Fibroblast of skin of left quadriceps (primary cell): ENCODE data around the gene IRF3.

Source experiments
- DNase-seq, 2 experiments: peaks; one replicate each; pipeline ENCODE4 v3.0.0-alpha.2; 2013; ENCODE audit warnings: low read depth in 2 of 2

The IRF3 gene

DNA sequence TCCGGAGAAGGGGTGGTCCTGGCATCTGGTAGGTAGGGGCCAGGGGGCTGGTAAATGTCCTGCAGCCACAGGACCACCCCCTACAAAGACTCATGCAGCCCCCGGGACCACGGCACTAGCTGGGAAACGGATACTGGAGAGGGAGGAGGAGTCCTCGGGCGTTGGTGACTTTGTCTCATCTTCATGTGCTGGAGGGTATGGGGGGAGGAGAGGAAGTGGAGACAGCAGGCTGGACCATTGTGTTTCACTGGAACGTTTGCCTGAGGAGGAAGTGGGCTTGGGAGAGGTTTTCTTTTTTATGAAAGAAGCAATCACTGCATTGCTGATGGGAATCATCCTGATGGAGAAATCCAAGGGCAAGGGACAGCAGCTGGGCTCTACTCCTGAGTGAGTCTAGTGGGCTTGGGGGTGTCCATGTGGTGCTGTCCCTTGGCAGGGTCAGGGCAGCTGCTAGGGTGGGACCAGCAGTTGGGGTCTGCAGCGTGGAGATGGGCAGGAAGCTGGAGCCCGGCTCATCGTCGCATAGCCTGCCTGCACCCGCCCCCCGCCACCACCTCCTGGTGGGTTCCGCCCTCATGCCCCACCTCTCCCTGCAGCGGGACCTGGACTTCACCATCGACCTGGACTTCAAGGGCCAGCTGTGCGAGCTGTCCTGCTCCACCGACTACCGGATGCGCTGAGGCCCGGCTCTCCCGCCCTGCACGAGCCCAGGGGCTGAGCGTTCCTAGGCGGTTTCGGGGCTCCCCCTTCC lies 22.1 kb upstream of the IRF3 start:
- no peak for DNase-seq

DNA sequence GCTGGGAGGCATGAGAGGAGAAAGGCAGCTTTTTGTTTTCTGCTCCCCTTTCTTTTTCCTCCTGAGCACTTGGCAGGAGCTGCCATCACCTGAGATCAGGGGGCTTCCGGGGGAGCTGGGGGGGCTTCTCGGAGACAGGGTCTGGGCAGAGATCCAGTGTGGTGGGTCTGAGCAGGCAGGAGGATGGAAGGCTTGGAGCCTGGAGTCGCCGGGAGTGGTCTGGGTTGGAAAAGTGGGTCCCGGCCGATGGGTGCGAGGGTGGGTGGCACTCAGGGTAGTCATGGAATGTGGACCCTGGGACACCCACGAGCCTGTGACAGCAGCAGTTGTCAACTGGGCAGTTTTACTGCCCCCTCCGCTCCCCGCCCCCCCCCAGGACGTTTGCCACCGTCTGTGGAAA lies 21.5 kb upstream of the IRF3 start:
- DNase-seq = no peak

DNA sequence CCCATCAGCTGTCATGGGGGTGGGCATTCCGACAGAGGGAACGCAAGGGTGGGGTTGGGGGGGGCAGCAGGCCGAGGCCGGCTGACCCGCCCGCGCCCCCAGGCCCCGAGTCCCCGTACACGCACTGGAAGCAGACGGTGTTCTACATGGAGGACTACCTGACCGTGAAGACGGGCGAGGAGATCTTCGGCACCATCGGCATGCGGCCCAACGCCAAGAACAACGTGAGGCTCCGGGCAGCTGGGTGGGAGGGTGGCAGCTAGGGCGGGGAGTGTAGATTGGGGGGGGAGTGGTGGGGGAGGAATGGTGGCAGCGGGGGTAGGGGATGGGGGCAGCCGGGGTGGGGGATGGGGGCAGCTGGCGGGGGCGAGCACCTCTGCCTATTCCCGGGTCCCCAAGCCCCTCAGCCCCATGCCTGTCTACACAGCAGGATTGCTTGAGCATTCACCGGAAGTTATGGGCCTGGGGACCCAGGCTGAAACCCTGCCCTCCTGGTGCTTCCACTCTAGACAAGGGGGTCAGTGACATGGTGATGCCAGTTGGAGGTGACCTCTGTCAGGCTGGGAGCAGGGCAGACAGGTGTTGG lies 20.9 kb upstream of the IRF3 start:
- DNase-seq = no peak

DNA sequence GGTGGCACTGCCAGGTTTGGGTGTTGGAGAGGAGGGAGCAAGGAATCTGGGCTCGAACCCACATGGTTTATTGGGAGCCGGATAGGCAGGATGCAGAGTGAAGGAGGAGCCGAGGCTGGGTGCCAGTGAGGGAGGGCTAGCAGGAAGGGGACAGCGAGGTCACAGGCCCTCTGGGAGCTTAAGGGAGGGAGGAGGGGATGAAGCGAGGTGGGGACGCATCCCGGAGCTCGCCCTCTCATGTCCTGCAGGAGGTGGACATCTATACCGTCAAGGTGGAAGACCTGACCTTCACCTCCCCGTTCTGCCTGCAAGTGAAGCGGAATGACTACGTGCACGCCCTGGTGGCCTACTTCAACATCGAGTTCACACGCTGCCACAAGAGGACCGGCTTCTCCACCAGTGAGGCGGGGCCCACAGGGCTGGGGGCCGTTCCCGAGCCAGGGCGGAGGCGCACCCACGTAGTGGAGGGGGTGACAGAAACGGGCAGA lies 20.2 kb upstream of the IRF3 start:
- no peak for DNase-seq

DNA sequence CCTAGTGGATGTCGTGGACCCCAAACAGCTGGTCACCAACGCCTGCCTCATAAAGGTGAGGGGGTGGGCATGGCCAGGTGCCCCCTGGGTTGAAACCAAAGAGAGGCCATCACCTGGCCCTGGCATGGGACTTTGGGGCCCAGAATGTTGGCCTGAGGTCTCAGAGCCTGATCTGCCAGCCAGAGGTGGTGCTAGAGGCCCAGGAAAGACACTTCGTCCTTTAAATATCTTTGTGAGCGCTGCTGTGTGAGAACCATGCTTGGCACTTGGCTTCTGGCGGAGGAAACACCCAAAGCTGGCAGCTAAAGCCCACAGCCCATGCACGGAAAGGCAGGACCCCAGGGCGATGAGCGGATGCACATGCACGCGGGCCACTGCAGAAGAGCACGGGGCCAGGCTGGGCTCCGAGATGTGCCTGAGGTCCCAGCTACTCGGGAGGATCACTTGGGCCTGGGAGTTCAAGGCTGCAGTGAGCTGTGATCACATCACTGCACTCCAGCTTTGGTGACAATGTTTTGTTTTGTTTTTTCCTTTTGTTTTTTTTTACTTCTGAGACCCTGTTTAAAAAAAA lies 19.4 kb upstream of the IRF3 start:
- DNase-seq = no peak

DNA sequence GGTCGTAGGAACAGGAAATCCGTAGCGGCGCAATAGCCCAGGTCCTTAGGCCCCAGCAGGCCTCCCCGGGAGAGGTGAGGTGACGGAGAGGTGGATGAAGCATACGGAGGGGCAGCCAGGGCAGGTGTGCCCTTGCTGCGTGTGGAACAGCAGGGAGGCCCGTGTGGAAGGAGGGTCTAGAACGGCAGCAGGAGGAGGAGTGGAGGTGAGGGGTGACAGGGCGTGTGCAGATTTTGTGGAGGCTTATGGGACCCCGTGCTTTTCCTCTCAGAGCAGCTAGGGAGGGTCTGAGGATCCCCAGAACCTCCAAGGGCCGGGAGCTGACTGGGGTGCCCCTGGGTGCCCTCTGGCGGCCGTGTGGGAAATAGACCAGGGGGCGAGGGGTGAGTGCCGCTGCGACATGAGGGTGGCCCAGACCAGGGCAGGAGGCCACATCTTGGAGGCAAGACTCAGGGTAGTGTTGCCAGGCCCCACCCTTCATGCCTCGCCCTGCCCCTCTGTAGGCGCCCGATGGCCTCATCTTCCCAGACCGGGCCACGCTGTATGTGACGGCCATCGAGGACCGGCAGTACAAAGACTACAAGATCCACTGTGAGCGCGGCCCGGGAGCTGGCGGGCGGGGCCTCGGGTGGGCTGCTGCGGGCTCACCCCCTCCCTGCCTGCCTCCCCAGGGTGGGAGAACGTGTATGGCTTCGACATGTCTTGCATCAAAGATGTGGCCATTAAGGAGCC lies 18.8 kb upstream of the IRF3 start:
- DNase-seq = no peak

DNA sequence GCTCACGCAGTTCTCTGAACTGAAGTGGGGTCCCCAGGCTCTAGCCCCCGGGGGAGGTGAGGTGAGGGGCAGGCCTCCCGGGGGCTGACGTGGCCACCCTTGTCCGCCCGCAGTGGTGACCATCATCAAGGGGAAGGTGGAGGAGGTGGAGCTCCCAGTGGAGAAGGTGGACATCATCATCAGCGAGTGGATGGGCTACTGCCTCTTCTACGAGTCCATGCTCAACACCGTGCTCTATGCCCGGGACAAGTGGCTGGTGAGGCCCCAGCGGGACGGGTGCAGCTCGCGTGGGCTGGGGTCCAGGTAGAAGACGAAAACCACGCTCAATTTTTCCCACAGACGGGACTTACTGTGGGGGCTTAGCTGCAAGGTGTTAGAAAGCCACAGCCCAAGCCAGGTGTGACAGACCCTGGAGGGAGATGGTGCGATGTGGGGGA lies 18.2 kb upstream of the IRF3 start:
- no peak for DNase-seq

DNA sequence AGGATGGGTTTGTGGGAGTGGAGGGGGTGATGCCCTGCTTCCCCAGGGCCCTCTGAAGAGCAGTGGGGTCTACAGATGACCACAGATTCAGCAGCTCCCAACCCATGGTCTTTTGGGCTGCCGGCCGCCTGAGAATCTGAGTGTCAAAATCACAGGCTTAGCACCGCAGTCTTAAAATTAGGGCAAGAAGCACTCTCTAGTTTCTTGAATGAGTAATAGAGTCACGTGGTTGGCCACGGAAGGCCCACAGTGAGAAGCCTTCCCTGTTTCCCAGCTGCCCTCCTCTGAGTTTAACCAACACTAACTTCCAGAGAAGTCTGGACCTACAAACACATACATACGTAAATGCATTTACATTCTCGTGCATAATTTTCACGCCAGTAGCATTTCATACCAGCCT lies 16.6 kb upstream of the IRF3 start:
- DNase-seq = no peak

DNA sequence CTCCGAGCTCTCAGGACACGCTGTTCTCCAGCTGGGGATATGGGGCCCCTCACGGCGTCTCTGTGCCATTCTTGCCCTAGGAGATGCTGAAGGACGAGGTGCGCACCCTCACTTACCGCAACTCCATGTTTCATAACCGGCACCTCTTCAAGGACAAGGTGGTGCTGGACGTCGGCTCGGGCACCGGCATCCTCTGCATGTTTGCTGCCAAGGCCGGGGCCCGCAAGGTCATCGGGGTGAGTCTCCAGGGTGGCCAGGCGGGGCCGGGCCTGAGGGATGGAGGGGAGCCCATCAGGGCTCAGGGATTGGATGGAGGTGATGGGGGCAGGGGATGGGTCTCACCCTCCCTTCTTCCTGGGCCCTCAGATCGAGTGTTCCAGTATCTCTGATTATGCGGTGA lies 16.2 kb upstream of the IRF3 start:
- no peak for DNase-seq

DNA sequence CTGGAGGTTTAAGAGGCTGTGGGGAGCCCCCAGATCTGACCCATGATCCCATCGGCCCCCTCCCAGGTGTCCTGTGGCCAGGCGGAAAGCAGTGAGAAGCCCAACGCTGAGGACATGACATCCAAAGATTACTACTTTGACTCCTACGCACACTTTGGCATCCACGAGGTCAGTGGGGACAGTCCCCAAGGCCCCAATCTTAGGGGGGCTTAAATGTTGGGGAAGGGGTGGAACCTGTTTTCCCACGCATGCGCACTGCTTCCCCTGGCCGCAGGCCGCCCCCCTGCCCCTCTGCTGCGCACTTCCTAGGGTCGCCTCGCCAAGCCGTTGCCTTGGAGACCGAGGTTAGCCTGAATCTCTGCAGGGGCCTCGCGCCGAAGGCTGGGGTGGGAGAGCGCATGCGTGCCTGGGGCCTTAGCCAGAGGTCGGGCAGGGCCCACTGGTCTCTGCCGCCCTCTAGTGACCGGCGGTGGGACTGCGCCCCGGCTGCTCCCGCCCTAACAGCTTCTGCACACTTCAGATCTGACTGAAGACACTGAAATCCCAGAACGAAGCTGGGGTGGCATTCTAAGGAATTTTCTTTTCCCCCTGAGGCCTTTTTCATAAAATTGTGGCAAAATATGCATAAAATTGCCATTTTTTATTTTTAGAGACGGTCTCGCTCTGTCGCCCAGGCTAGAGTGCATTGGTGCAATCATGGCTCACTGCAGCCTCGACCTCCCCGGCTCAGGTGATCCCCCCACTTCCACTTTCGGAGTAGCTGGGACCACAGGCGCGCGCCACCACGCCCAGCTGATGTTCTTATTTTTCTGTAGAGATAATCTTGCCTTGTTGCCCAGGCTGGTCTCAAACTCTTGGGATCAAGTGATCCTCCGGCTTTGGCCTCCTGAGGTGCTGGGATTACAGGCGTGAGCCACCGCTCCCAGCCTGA lies 15.0 kb upstream of the IRF3 start:
- DNase-seq = peak in 1 of 2 experiments; percentile 61

DNA sequence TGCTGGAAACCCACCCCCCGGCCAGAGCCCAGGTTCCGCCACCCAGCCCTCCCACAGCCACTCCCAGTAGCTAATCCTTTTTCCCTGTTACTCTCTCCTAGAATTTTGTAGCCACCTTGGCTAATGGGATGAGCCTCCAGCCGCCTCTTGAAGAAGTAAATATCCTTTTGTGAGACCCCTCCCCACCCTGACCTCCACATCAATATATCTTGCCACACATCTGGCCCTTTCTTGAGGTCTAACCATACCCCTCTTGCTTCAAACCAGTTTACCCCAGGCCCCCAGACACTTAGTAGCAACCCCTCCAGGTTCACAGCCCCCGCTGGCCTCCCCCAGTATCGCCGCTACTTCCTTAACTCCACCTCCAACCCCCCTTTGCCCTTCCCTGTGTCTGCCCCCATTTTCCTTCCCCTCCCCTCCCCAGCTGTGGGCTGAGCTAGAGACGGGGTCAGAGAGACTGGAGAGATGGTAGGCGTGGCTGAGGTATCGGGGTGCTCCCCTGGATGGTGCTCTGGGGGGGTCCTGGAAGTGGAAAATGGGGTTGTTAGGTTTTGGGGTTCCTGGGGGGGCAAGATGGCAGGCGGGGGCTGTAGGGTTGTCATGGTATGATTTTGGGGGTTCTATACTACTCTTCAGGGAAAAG lies 14.2 kb upstream of the IRF3 start:
- no peak for DNase-seq

DNA sequence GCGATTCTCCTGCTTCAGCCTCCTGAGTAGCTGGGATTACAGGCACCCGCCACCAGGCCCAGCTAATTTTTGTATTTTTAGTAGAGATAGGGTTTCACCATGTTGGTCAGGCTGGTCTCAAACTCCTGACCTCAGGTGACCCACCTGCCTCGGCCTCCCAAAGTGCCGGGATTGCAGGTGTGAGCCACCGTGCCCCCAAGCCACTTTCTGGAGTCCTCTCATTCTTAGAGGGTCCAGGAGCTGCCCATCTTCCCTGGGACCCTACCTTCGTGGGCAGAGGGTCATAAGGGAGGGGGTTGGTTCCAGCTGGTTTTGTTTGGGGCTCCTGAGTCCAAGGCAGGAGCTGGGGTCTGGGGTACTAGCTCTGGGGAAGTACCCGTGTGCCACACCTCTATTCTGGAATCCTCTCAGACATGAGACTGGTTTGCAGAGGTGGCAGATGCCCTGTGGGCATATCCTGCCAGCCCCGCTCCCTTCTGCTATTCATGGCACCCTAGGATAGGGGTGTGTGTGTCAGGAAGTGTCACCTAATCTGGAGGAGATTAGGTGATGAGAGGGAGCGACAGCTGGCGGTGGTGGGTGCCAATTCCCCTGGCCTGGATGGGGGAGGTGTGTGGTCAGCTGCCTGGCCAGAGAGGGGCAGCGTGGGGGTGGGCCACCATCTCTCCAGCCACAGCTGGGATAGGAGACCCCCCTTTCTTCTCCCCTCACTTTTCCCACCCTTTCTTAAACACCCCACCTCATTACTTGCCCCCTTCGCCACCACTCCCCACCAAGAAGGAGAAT lies 13.5 kb upstream of the IRF3 start:
- DNase-seq = no peak

DNA sequence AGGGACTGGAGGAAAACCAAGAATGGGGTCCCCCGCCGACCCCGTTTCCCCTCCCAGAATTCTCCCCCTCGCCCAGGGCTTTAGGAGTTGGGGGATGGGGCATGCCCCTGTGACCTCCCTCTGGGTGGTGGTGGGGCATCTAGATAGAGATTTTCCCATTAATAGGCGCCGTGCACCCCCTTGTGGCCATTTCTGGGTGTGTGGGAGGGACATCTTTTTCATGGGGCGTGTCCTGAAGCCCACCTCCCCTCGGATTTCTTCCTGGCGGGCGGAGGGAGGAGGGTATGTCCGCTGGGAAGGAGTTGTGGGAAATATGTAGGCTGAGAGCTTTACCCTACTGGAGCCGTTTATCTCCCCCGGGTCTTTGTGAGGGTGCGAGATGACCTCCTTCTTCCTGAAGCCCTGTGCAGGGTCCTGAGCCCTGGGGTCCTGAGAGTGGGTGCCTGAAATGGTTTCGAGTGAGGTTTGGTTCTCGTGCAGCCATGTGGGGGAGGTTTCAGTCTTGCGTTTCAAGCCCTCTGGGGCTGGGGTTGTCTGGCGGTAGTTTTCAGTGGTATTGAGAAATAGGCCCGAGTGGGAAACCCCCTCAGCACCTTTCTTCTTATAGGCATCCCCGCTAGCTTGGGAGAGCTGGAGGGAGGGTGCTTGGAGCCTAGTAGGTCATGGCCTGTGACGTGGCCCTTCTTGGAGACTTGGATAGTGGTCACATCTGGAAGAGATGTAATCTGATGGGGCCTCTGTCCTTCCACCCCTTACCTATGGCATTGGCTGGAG lies 12.4 kb upstream of the IRF3 start:
- no peak for DNase-seq

DNA sequence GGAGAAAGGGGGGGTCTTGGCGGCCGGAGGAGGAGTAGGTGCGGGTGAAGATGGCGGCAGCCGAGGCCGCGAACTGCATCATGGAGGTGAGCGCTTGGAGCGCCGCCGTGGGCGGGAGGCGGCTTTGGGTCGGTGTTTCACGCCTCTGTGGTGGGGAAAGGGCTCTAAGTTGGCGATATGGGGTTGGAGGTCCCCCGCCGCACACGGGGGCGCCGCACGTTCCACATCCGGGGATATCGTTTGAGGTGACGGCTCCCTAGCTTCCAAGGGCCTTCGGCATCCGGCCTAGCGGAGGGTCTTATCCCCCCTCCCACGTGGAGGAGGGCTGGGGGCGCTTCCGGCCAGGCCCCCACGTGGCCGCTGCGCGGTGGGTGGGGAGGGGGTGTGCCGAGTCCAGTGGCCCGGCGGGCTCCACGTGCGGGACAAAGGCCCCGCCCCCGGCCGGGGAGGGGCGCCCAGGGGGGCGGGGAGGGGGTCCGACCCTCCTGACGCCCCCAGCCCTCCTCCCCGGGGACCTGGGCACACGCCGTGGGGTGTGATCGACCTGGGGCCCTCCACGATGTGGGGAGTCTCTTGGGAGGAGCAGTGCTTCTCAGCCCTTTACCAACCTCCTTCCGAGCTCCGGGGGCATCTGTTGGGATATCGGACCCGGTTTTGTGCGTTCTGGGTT lies 11.7 kb upstream of the IRF3 start, which contains the start of gene PRMT1:
PRMT1 (plus strand) TSS at position 41 of the 670 bp plus-strand sequence; CDS start at position 51, 10 bp downstream.
- no peak for DNase-seq

DNA sequence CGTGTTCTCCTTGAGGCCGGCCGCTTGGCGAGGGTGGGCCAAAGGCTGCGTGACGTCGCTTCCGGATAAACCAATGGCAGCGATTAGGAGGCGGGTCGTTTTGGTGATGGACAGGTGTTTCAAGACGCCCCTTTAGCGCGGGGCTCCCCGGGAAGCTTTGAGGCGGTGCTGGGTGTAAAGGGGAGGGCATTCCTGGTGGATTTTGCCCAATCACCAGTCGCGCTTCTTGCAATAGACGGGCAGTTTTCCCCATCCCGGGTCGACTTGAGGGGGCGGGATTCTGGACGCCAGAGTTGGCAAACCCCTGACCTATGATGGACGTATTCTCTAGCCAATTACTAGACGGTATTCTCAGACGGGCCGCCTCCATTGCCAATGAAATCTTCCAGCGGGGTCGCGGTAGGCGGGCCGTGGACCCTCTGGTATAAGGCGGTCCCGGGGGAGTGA lies 11.2 kb upstream of the IRF3 start:
- peak; percentile 100 for DNase-seq

DNA sequence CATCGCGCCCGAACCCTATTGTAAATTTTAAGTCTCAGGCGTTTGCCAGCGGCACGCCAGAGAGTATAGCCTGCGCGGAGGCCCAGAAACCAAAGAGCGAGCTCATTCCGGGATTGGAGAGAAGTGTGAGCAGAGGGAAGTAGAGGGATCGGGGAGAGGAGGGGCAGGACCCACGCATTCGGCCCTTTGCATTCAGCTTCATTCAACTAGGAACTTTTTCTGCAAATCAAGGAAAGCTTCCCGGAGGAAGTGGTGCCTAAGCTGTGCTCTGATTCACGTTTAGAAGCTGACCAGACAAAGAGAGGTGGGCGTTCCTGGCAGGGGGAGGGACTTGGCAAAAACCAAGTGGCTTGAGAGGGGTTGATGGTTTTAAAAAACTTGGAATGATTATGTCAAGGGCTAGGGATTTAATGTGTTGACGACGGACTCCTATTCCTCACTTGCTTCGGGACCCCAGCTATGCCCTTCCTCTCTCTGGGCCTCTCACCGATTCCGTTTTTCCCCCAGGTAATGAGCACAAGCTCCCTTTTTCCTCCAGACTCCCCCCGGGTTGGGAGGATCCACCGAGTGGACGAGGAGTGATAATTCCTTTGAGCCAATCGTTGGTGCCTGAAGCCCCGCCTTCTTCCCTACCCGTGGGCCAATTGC lies 10.6 kb upstream of the IRF3 start:
- no peak for DNase-seq

DNA sequence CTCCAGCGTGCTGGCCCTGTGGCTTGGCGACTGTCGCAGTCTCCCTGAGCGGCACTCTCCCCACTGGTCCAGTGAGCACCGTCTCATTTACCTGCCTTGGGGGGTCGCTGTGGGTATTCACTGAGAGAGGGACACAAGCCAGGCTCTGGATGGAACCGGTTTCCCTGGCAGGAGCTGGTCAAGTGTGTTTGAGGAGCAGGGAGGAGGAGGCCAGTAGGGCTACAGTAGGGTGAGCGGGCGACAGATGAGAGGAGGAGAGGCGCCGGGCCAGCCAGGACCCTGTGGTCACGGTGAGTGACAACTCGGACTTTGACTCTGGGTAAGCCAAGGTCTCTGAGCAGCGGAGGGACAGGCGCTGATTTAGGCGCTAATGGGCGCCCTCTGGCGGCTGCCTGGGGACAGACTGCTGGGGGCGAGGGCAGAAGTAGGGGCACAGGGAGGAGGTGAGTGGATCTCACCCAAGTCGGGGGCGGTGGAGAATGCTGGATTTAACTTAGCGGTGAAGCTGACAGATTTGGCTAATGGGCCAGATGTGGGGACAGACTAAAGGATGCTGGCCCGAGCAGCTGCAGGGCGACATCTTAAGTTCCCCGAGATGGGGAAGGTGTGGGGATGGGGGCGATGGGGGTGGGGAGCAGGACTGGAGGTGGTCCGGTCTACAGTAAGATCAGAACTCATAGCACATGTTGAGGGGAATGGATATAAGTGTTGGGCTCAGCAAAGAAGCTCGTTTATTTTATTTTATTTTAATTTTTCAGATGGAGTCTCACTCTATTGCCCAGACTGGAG lies 6.7 kb upstream of the IRF3 start:
- DNase-seq = no peak
